Stomach (tissue), 9 donors: ENCODE data around the gene KRTAP10-4. TPM values are rescaled to one million over a fixed set of nuclear protein-coding genes. Genes with fewer than 3 reads are reported as not detected.
"Not testable (repeated sequence)": the region's sequence is repeated elsewhere in the genome, so short reads cannot be mapped to it uniquely, and the experiment has no call there.

ENCODE experiments used
- DNase-seq, 2 donors: peaks; one replicate each; pipeline versions ENCODE4 v3.0.0 to v3.0.0-alpha.2; 2013 to 2019
- H3K27ac ChIP-seq, 5 donors: fragments of 200-600 bp in 4 of 5; sonication (generic) in 4 of 5; one replicate each; pipeline ENCODE4 v1.5.1; 2013 to 2019; ENCODE audit warnings: mild to moderate bottlenecking in 1 of 5, moderate library complexity in 1 of 5
- H3K27me3 ChIP-seq, 3 donors: fragments of 200-600 bp; sonication (generic); one replicate each; pipeline ENCODE4 v1.5.1; 2017 to 2019; ENCODE audit warnings: mixed run types in 1 of 3
- H3K36me3 ChIP-seq, 4 donors: fragments of 200-600 bp; sonication (generic); 1 replicate in 3 of 4; 2 replicates in 1 of 4; pipeline ENCODE4 v1.5.1; 2016 to 2019
- H3K4me1 ChIP-seq, 4 donors: fragments of 200-600 bp; sonication (generic); one replicate each; pipeline ENCODE4 v1.5.1; 2016 to 2019
- H3K4me3 ChIP-seq, 4 donors: fragments of 200-600 bp; sonication (generic) in 3 of 4; one replicate each; pipeline ENCODE4 v1.5.1; 2016 to 2019; ENCODE audit warnings: mild to moderate bottlenecking in 1 of 4
- H3K9me3 ChIP-seq, 4 donors: fragments of 200-600 bp; sonication (generic); one replicate each; pipeline ENCODE4 v1.5.1; 2016 to 2019
- CTCF ChIP-seq, 7 experiments: fragments of 450-650 bp in 4 of 7; fragments of 200-600 bp in 3 of 7; sonication (generic) in 3 of 7; IDR thresholded peaks; one replicate each; pipeline ENCODE4 v1.5.1; 2016 to 2019; ENCODE audit warnings: antibody characterized with exemption in 7 of 7, control low read depth in 2 of 7, mild to moderate bottlenecking in 1 of 7
- EP300 ChIP-seq: sonication (generic); formaldehyde crosslinking; IDR thresholded peaks from one replicate; pipeline ENCODE4 v1.6.1; 2017; ENCODE audit warnings: antibody characterized with exemption
- POLR2A ChIP-seq, 4 donors: fragments of 450-650 bp; IDR thresholded peaks; one replicate each; pipeline ENCODE4 v1.6.1; 2016; ENCODE audit warnings: antibody characterized with exemption in 4 of 4, control low read depth in 2 of 4, mild to moderate bottlenecking in 1 of 4, moderate library complexity in 1 of 4
- POLR2AphosphoS5 ChIP-seq, 3 donors: sonication (generic); formaldehyde crosslinking; IDR thresholded peaks; one replicate each; pipeline ENCODE4 v1.6.1; 2016; ENCODE audit warnings: antibody characterized with exemption in 3 of 3
- WGBS, 5 donors: extraction: QIAGEN DNeasy Blood & Tissue Kit in 3 of 5; methylation state at CpG; one replicate each; pipeline versions ENCODE4 v1.1.5 to v1.1.7; 2013 to 2018; 5-methylcytosine and 5-hydroxymethylcytosine counted together
- intact Hi-C: fragments of 100-400 bp; cut with DNase I; formaldehyde crosslinking; loops from one replicate; pipeline ENCODE4 v1.15.1; 2023; ENCODE audit warnings: low total_unique reads
- polyA plus RNA-seq, 3 donors: library from polyadenylated mRNA; stranded (reverse); fragments of 200-250 nt; gene quantifications; one replicate each; pipeline ENCODE4 v1.2.3, GENCODE V29; 2013
- total RNA-seq, 5 donors: library from RNA; depleted of rRNA; stranded (reverse); fragments of >200 nt; gene quantifications; one replicate each; pipeline versions ENCODE4 v1.1.0 to v1.2.3, GENCODE V29; 2014 to 2016
- donor health status: healthy with polysubstance abuse.
- donor health status: Bipolar disorder and iron deficiency.
- donor health status: healthy.

The KRTAP10-4 gene
- total and polyA plus RNA-seq, 8 donors: not detected

- Histone ChIP-seq H3K36me3 (no peaks in the 10 kb centered on the region), H3K9me3 (peaks cover 4 to 36% (median 35%) of the 10 kb centered on the region in 4 donors), H3K27ac (no peak overlapping the region), H3K27me3 (peaks cover 0 to 36% (median 3%) of the 10 kb centered on the region in 3 donors), H3K4me1 (no peaks in the 10 kb centered on the region), H3K4me3 (no peak overlapping the region)
- intact Hi-C loops: no loop called here
- TF ChIP-seq CTCF (IDR thresholded peaks at IDR 0.05): no peak
- no peak for TF ChIP-seq EP300
- no peak for DNase-seq
These were observed 35.7 kb downstream of the KRTAP10-4 start for GRCh38 chr21:44609193-44609592.

- H3K4me3 ChIP-seq, H3K27ac ChIP-seq, intact Hi-C loops, DNase-seq, H3K36me3 ChIP-seq, H3K4me1 ChIP-seq: not testable (repeated sequence)
- H3K9me3 ChIP-seq: peaks cover 4 to 36% (median 32%) of the 10 kb centered on the region in 4 donors
- WGBS, 5 donors: 89 to 97% (median 94%) methylated on average over 7 of the region's 7 CpGs
- peaks cover 0 to 39% (median 0%) of the 10 kb centered on the region in 3 donors for H3K27me3 ChIP-seq
These were observed 36.8 kb downstream of the KRTAP10-4 start for GRCh38 chr21:44610157-44610843.

- Histone ChIP-seq H3K27ac (no peak overlapping the region), H3K27me3 (peaks cover 0 to 46% (median 0%) of the 10 kb centered on the region in 3 donors), H3K36me3 (no peaks in the 10 kb centered on the region), H3K4me3 (no peak overlapping the region), H3K4me1 (no peaks in the 10 kb centered on the region), H3K9me3 (peaks cover 4 to 34% (median 31%) of the 10 kb centered on the region in 4 donors)
- DNase-seq: no peak
- 74 to 83% (median 80%) methylated on average over 2 to 4 of the region's 4 CpGs for whole genome bisulfite sequencing, 5 donors
- intact Hi-C loops: no loop called here
- TF ChIP-seq POLR2A (IDR thresholded peaks at IDR 0.05) (no peak), EP300 (no peak), CTCF (IDR thresholded peaks at IDR 0.05) (no peak), POLR2AphosphoS5 (IDR thresholded peaks at IDR 0.05) (no peak)
These were observed 38.0 kb downstream of the KRTAP10-4 start for GRCh38 chr21:44611551-44611950.

- H3K27ac ChIP-seq: no peak within 1 kb of the TSS
- DNase-seq: no peak
- no peaks in the 10 kb centered on the region for H3K4me1 ChIP-seq
- 79 to 90% (median 81%) methylated on average over 7 to 8 of the region's 8 CpGs for WGBS, 5 donors
- TF ChIP-seq POLR2A (IDR thresholded peaks at IDR 0.05) (no peak), EP300 (no peak), POLR2AphosphoS5 (IDR thresholded peaks at IDR 0.05) (no peak), CTCF (IDR thresholded peaks at IDR 0.05) (no peak)
- intact Hi-C loops: no loop called here
- H3K27me3 ChIP-seq: peaks cover 0 to 47% (median 0%) of the 10 kb centered on the region in 3 donors
- H3K4me3 ChIP-seq: no peak within 1 kb of the TSS
- H3K36me3 ChIP-seq: no peaks in the 10 kb centered on the region
- H3K9me3 ChIP-seq: peaks cover 4 to 34% (median 28%) of the 10 kb centered on the region in 4 donors
These were observed 38.5 kb downstream of the KRTAP10-4 start, which contains the start of gene KRTAP10-8 for GRCh38 chr21:44612029-44612486. TSS of gene KRTAP10-8 (plus strand) at chr21:44612079. CDS start at chr21:44612101, 22 bp downstream.

- no peak for DNase-seq
- peaks cover 0 to 49% (median 0%) of the 10 kb centered on the region in 3 donors for H3K27me3 ChIP-seq
- TF ChIP-seq POLR2AphosphoS5 (IDR thresholded peaks at IDR 0.05) (no peak), EP300 (no peak), CTCF (IDR thresholded peaks at IDR 0.05) (no peak), POLR2A (IDR thresholded peaks at IDR 0.05) (no peak)
- no peaks in the 10 kb centered on the region for H3K36me3 ChIP-seq
- H3K27ac ChIP-seq: no peak overlapping the region
- no peak overlapping the region for H3K4me3 ChIP-seq
- intact Hi-C loops: no loop called here
- WGBS, 5 donors: 79 to 85% (median 81%) methylated on average over 13 of the region's 13 CpGs
- peaks cover 4 to 34% (median 28%) of the 10 kb centered on the region in 4 donors for H3K9me3 ChIP-seq
- H3K4me1 ChIP-seq: no peaks in the 10 kb centered on the region
These were observed 39.2 kb downstream of the KRTAP10-4 start for GRCh38 chr21:44612669-44613229.
